ENCODE data around the gene BRAP.
A peak's percentile ranks its signal among the peaks of the same experiment; 100 is the strongest.
"Not testable (repeated sequence)": the region's sequence is repeated elsewhere in the genome, so short reads cannot be mapped to it uniquely, and the experiment has no call there.

BRAP gene

DNA sequence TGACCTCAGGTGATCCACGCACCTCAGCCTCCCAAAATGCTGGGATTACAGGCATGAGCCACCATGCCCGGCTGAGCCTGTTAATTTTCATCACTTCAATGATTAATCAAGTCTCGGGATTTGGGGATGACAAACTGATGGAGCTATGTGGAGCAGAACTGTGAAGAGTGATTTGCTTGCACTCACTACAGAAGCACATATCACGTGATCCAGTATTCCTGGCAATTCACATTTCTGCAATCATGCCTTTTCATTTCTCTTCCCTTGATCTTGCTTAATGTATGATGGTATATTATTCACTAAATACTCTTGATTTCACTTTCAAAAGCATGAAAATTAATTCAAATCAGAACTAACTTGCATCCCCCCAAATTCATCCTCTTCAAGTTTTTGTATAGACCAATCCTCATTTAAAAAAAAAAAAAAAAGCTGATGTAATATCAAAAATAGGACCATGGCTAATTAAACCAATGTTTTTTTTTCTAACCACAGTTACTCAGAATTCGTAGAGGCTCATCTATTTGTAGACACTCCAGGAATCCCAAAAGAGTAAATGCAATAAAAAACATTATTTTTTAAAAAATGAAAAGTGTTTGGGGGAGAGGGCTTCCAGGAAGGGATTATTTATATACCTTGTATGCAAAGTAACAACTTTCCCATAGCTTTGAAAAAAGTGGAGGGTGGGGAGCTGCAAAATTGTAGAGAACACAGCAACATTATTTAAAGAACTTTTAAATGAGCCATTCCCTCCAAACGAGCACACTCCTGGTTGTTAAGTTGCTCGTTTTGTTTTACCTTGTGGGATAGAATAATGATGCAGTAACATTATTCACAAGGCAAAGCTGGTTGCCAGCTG is 79.6 kb downstream of the BRAP start:
- CTCF ChIA-PET: no interaction called here

DNA sequence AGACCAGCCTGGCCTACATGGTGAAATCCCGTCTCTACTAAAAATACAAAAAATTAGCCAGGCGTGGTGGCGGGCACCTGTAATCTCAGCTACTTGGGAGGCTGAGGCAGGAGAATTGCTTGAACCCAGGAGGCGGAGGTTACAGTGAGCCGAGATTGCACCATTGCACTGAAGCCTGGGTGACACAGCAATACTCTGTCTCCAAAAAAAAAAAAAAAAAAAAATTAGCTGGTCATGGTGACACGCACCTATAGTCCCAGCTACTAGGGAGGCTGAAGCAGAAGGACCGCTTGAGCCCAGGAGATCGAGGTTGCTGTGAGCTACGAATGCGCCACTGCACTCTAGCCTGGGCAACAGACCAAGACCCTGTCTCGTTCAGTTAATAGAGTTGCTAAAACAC is 82.9 kb downstream of the BRAP start:
- POLR2A ChIA-PET; CTCF ChIA-PET; DNase-seq (ENCODE audit: low read depth, low spot score); H3K4me3 ChIP-seq (ENCODE audit: low read depth, low read length): not testable (repeated sequence)

More for the DNA sequence above, 79.6 kb downstream of the BRAP start:
- no peak overlapping the region for H3K4me3 ChIP-seq (ENCODE audit: low read depth, low read length)
- DNase-seq (ENCODE audit: low read depth, low spot score): no peak
- POLR2A ChIA-PET: interaction anchor here (0.5 kb wide), 1 partner anchor 49 kb away, joined by 3 read pairs; no protein-coding TSS in a partner anchor
- TF ChIP-seq, protein P1, sequence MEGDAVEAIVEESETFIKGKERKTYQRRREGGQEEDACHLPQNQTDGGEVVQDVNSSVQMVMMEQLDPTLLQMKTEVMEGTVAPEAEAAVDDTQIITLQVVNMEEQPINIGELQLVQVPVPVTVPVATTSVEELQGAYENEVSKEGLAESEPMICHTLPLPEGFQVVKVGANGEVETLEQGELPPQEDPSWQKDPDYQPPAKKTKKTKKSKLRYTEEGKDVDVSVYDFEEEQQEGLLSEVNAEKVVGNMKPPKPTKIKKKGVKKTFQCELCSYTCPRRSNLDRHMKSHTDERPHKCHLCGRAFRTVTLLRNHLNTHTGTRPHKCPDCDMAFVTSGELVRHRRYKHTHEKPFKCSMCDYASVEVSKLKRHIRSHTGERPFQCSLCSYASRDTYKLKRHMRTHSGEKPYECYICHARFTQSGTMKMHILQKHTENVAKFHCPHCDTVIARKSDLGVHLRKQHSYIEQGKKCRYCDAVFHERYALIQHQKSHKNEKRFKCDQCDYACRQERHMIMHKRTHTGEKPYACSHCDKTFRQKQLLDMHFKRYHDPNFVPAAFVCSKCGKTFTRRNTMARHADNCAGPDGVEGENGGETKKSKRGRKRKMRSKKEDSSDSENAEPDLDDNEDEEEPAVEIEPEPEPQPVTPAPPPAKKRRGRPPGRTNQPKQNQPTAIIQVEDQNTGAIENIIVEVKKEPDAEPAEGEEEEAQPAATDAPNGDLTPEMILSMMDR (IDR thresholded peaks at IDR 0.05; ENCODE audit: insufficient read depth, low read length, missing control alignments): no peak

DNA sequence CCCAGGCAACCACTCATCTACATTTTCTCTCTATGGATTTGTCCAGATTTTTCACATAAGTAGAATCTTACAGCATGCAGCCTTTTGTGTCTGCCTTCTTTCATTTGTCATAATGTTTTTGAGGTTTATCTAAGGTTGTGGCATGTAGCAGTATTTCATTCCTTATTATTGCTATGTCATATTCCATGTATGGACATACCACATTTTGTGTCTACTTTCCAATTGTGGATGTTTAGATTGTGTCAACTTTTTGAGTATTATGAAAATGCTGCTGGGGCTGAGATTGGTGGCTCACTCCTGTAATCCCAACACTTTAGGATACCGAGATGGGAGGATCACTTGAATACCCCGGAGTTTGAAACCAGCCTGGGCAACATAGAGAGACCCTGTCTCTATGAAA is 83.4 kb downstream of the BRAP start:
- TF ChIP-seq, protein P1 (IDR thresholded peaks at IDR 0.05; ENCODE audit: insufficient read depth, low read length, missing control alignments): no peak
- ChIA-PET CTCF (no interaction called here), POLR2A (no interaction called here)
- no peak for DNase-seq (ENCODE audit: low read depth, low spot score)
- H3K4me3 ChIP-seq (ENCODE audit: low read depth, low read length): no peak overlapping the region

DNA sequence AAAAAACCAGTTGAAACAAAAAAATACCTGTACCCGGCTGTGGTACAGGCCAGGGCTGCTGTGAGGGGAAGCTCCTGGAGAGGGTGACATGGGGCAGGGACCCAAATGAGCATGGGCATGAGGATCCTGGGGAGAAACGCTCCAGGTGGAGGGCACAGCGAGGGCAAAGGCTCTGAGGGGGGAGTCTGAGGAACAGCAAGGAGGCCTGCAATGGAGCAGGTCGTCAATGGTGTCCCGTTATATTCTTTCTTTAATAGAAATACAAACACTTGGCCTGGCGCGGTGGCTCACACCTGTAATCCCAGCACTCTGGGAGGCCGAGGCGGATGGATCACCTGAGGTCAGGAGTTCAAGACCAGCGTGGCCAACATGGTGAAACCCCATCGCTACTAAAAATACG is 84.8 kb downstream of the BRAP start:
- POLR2A ChIA-PET; DNase-seq (ENCODE audit: low read depth, low spot score); H3K4me3 ChIP-seq (ENCODE audit: low read depth, low read length); CTCF ChIA-PET: not testable (repeated sequence)

DNA sequence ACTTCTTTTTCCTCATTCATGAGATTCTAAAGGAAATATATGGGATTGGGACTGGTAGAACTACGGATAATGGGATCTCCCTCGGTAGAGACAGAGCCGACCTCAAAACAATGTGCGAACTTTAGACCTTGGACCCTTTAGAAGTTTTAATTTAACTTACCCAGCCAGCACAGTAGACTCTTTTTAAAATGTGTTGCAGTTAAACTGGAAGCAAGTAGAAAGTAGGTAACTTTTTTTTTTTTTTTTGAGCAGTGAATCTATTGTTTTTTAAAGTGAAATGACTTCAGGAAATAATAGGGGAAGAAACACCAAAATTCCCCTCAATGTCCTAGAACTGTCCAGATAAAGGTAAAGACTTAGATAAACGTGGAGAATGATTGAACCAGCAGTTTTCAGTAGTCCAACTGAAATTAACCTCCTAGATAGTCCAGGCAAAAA is 85.5 kb downstream of the BRAP start:
- peak overlapping the region; percentile 78 for H3K4me3 ChIP-seq (ENCODE audit: low read depth, low read length)
- DNase-seq (ENCODE audit: low read depth, low spot score): no peak
- ChIA-PET POLR2A (no interaction called here), CTCF (no interaction called here)
- TF ChIP-seq, protein P1 (IDR thresholded peaks at IDR 0.05; ENCODE audit: insufficient read depth, low read length, missing control alignments): no peak

DNA sequence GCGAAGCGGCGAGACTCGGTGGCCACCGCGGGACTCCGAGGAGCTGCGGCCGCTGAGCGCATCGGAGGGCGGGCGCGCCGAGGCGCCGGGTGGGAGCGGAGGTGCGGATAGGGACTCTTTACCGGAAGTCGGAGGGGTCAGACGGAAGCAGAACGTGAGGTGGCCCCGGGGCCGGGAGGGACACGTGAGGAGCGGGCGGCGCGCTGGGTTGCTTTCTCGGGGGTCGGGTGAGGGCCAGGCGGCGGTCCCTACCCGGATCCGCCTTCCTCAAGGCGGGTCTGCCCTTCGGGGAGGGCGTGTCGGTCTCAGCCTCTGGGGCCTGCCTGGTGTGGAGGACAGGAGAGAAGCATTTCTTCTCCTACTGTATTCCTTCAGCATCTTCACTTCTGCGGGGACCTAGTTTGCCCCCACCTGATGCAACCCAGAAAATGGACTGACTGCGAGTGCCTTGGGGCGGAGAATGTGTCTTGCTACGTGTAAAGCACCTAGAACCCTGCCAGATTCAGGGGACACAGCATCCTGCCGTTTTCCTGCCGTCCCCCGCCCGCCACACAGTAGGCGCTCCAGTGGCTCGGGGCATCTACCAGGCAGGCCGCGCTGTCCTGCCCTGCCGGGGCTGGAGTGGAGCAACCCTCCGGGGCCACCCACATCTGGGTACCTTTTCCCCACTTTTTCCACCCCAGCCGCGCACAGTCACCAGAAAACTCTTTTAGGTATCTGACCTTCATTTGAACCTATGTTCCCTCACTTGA is 86.1 kb downstream of the BRAP start:
- TF ChIP-seq, protein P1 (IDR thresholded peaks at IDR 0.05; ENCODE audit: insufficient read depth, low read length, missing control alignments): no peak
- DNase-seq (ENCODE audit: low read depth, low spot score): peak; percentile 62
- ChIA-PET POLR2A (interaction anchor here (0.6 kb wide), 1 partner anchor 31 kb away, joined by 3 read pairs; no protein-coding TSS in a partner anchor), CTCF (no interaction called here)
- H3K4me3 ChIP-seq (ENCODE audit: low read depth, low read length): peak overlapping the region; percentile 78

All from AG04449 (cell line).